Heart right ventricle (tissue), 16 donors: Measurements from ENCODE around the gene CTPS1. TPM values are rescaled to one million over a fixed set of nuclear protein-coding genes. Genes with fewer than 3 reads are reported as not detected.

Experiments
- ATAC-seq, 8 donors: fragments of 200-7000 bp; cut with Tn5 transposase; one replicate each; pipeline ENCODE4 v1.9.1; 2020; ENCODE audit warnings: mild to moderate bottlenecking in 8 of 8, moderate library complexity in 8 of 8, moderate number of reproducible peaks in 1 of 8
- DNase-seq, 2 donors: peaks; one replicate each; pipeline ENCODE4 v3.0.0-alpha.2; 2020
- H3K27ac ChIP-seq, 10 donors: fragments of 200-600 bp; sonication (generic) in 2 of 10; one replicate each; pipeline versions ENCODE4 v1.5.0 to v1.8.0; 2020 to 2022; ENCODE audit warnings: mild to moderate bottlenecking in 3 of 10
- H3K27me3 ChIP-seq, 7 donors: fragments of 200-600 bp; one replicate each; pipeline ENCODE4 v1.8.0; 2021 to 2022; ENCODE audit warnings: mild to moderate bottlenecking in 2 of 7
- H3K36me3 ChIP-seq, 9 donors: fragments of 200-600 bp; sonication (generic) in 1 of 9; one replicate each; pipeline versions ENCODE4 v1.5.0 to v1.8.0; 2020 to 2022; ENCODE audit warnings: mild to moderate bottlenecking in 2 of 9
- H3K4me1 ChIP-seq, 9 donors: fragments of 200-600 bp; sonication (generic) in 1 of 9; one replicate each; pipeline versions ENCODE4 v1.5.0 to v1.8.0; 2020 to 2022; ENCODE audit warnings: mild to moderate bottlenecking in 4 of 9
- H3K4me3 ChIP-seq, 10 donors: fragments of 200-600 bp; sonication (generic) in 2 of 10; one replicate each; pipeline versions ENCODE4 v1.5.0 to v1.8.0; 2020 to 2022; ENCODE audit warnings: mild to moderate bottlenecking in 7 of 10, moderate library complexity in 2 of 10
- H3K9me3 ChIP-seq, 11 donors: fragments of 200-600 bp in 10 of 11; sonication (generic) in 2 of 11; one replicate each; pipeline versions ENCODE4 v1.5.0 to v1.8.0; 2013 to 2022; ENCODE audit warnings: mild to moderate bottlenecking in 2 of 11, control low read depth in 1 of 11, moderate library complexity in 1 of 11
- CTCF ChIP-seq, 9 donors: fragments of 200-600 bp; sonication (generic) in 2 of 9; IDR thresholded peaks; one replicate each; pipeline versions ENCODE4 v1.5.0 to v1.8.0; 2021 to 2022; ENCODE audit warnings: antibody characterized with exemption in 9 of 9, mild to moderate bottlenecking in 5 of 9, moderate library complexity in 1 of 9
- WGBS, 2 donors: extraction: QIAGEN DNeasy Blood & Tissue Kit; methylation state at CpG; one replicate each; pipeline ENCODE4 v1.1.7; 2013; ENCODE audit warnings: inconsistent platforms in 1 of 2; 5-methylcytosine and 5-hydroxymethylcytosine counted together
- intact Hi-C, 10 donors: fragments of 100-400 bp; cut with DNase I; formaldehyde crosslinking; loops; one replicate each; pipeline versions ENCODE4 v1.11.1 to v1.14.2; 2022
- polyA plus RNA-seq, 2 donors: library from polyadenylated mRNA; stranded (reverse); fragments of 200-250 nt; gene quantifications; one replicate each; pipeline ENCODE4 v1.2.3, GENCODE V29; 2013
- total RNA-seq, 10 donors: library from RNA; stranded (reverse); fragmentation: NEBNext Ultra II Directional in 3 of 10; extraction: Animal tissue kit (Norgen Biotek cat#: 25700) in 3 of 10; gene quantifications; one replicate each; pipeline versions ENCODE4 v1.2.1 to v1.2.4, GENCODE V29; 2021 to 2023
- donor health status: Arrhythmogenic right ventricular cardiomyopathy.
- donor health status: ischemic (EF 13 %, LVEDD 7.1; RV severe dilation, severe dysfunction).
- donor health status: healthy with polysubstance abuse.
- donor health status: DM: no; HTN: yes; CAD: no.
- donor health status: DM: no; HTN: no; CAD: no.
- donor health status: ischemic (EF 25% LVEDD 6.9; RV normal size, moderate dysfunction).
- donor health status: ischemic (EF 25% LVEDD 5.7; RV mildly dilated, moderate dysfunction).
- donor health status: healthy.
- donor health status: DM: yes; HTN: yes; CAD: no.
- donor health status: Ischemic cardiomyopathy.
- donor health status: ischemic (EF 35%, LVEDD 5.7; RV mildly dilated, moderate dysfunction).
- donor health status: nonischemic (EF 11% LVEDD 7.7; RV severe dilation, severe dysfunction).
- donor health status: DM: yes; HTN: yes; CAD: no.
- donor health status: PGD.
- donor health status: ischemic (EF 29% LVEDD 5.4; RV normal size, mild dysfunction).
- donor health status: nonischemic (EF 23%, LVEDD 6.1; RV moderate dilation, normal function).

CTPS1 gene
- total and polyA plus RNA-seq, 12 donors, result 4.6 to 12.1 (median 7.1) TPM

DNA sequence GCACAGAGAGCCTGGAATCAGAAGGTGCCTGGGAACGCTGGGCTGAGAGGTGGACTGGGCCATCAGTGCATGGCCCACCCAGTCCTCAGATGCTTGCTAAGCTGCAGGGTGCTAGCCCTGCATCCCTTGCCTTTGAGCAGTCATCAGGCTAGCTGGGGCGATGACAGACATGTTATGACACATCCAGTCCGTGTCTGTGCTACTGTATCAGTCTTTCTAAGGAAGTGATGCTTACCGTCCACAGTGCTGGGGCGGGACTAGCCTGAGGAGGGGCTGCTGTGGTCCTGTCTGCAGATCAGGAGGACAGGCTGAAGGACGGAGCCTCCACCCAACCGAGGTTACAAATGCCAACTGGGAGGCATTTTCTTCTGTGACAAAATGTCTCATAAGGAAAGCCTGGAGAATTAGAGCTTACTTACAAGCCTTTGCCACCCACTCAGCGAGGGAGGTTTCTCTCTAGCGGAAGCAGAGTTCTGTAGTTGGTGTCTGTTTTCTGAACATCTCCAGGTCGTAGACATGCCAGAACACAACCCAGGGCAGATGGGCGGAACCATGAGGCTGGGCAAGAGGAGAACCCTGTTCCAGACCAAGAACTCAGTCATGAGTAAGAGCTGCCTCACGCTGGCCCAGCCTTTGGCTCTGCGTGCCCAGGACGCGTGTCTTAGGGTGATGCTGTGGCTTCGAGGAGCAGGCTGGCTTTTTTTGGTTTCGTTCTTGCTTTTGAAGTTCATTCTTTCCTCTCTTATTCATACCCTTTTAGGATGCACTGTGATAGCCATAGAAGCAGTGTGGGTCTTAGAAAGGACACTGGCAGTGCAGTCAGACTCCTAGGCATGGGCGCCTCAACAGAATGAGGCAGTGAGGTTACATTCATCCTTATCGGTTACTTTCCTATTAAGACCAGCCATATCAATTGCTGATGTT, 27.7 kb downstream of the CTPS1 start:
- Histone ChIP-seq H3K4me1 (peaks cover 6 to 21% (median 12%) of the 10 kb centered on the region in 9 donors), H3K4me3 (no peak overlapping the region), H3K27me3 (no peaks in the 10 kb centered on the region), H3K9me3 (no peaks in the 10 kb centered on the region), H3K27ac (no peak overlapping the region), H3K36me3 (peaks cover 0 to 95% (median 22%) of the 10 kb centered on the region in 9 donors)
- WGBS, 2 donors, result 89 to 91% methylated on average over 19 of the region's 19 CpGs
- TF ChIP-seq CTCF (IDR thresholded peaks at IDR 0.05), result no peak
- DNase-seq (no peak), ATAC-seq (no peak)
- intact Hi-C loops, result no loop called here

- Histone ChIP-seq H3K4me3 (no peak overlapping the region), H3K36me3 (peaks cover 0 to 88% (median 23%) of the 10 kb centered on the region in 9 donors), H3K27me3 (no peaks in the 10 kb centered on the region), H3K4me1 (peaks cover 0 to 18% (median 11%) of the 10 kb centered on the region in 9 donors), H3K9me3 (no peaks in the 10 kb centered on the region), H3K27ac (no peak overlapping the region)
- WGBS, 2 donors, result 97% methylated on average over 8 of the region's 8 CpGs
- no peak for DNase-seq
- no peak for ATAC-seq
- intact Hi-C loops, result no loop called here
- no peak for TF ChIP-seq CTCF (IDR thresholded peaks at IDR 0.05)
Measured at GRCh38 chr1:41009466-41009865, 30.0 kb downstream of the CTPS1 start.

- intact Hi-C loops, result no loop called here
- Histone ChIP-seq H3K27me3 (no peaks in the 10 kb centered on the region), H3K9me3 (no peaks in the 10 kb centered on the region), H3K27ac (no peak overlapping the region), H3K36me3 (peaks cover 0 to 80% (median 23%) of the 10 kb centered on the region in 9 donors), H3K4me1 (peaks cover 3 to 27% (median 19%) of the 10 kb centered on the region in 9 donors), H3K4me3 (no peak overlapping the region)
- 91 to 100% methylated on average over 1 of the region's 1 CpG for WGBS, 2 donors
- DNase-seq, result no peak
- no peak for ATAC-seq
- TF ChIP-seq CTCF (IDR thresholded peaks at IDR 0.05), result no peak
Measured at GRCh38 chr1:41010345-41010744, 30.8 kb downstream of the CTPS1 start.

GRCh38 chr1:41013024-41013423, 33.5 kb downstream of the CTPS1 start:
- Histone ChIP-seq H3K9me3 (no peaks in the 10 kb centered on the region), H3K4me3 (no peak overlapping the region), H3K4me1 (peaks cover 6 to 36% (median 22%) of the 10 kb centered on the region in 9 donors), H3K27ac (peak overlapping the region in 7 of 10 donors; percentile 48 to 87 (median 70)), H3K36me3 (peaks cover 0 to 74% (median 23%) of the 10 kb centered on the region in 9 donors), H3K27me3 (no peaks in the 10 kb centered on the region)
- 93 to 95% methylated on average over 6 of the region's 6 CpGs for WGBS, 2 donors
- TF ChIP-seq CTCF (IDR thresholded peaks at IDR 0.05), result no peak
- ATAC-seq (no peak), DNase-seq (no peak)
- intact Hi-C loops, result no loop called here
